H54 (cell line): Measurements from ENCODE around the gene PAMR1.

Source experiments
- DNase-seq: peaks from one replicate; pipeline ENCODE4 v3.0.0; 2011; ENCODE audit warnings: low spot score, mixed read lengths; ENCODE audit not compliant: insufficient read length
- FAIRE-seq: peaks from 3 replicates; lab custom pipeline; 2011; peaks lifted over from hg19 to GRCh38; lab: Jason Lieb, UNC
- POLR2A ChIP-seq: IDR thresholded peaks from 2 replicates; pipeline ENCODE4 v1.6.1; 2011; ENCODE audit warnings: low read depth, mild to moderate bottlenecking, low read length

Gene PAMR1

GRCh38 chr11:35403765-35404387, 121.5 kb downstream of the PAMR1 start:
- no peak for TF ChIP-seq POLR2A
- FAIRE-seq (no peak), DNase-seq (no peak)

- DNase-seq (no peak), FAIRE-seq (no peak)
- no peak for TF ChIP-seq POLR2A
Observed at GRCh38 chr11:35402751-35403660, 122.4 kb downstream of the PAMR1 start.

DNA sequence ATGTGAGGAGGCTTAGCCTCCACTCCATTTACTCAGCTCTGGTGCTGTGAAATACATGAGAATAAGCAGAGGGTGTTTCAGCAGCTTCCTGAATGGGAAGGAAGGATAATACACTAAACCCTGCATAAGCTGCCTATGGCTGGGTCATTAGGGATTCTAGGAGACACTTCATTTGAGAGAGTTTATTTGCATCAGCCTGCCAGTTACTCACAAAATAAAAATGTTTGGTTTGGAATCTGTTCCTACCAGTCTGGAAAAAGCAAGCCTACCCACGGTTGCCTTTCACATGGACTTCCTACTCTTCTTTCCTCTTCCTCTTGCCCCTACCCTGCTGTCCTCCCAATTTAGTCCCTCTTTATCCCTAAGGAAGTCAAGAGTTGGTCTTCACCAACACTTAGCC, 126.5 kb downstream of the PAMR1 start:
- DNase-seq (no peak), FAIRE-seq (no peak)
- TF ChIP-seq POLR2A, result no peak

- no peak for FAIRE-seq
- TF ChIP-seq POLR2A, result no peak
Observed at GRCh38 chr11:35394941-35395340, 130.5 kb downstream of the PAMR1 start.

GRCh38 chr11:35393098-35393497, 132.3 kb downstream of the PAMR1 start:
- TF ChIP-seq POLR2A, result no peak
- no peak for FAIRE-seq
- DNase-seq, result no peak

More at GRCh38 chr11:35394941-35395340, 130.5 kb downstream of the PAMR1 start:
- no peak for DNase-seq

DNA sequence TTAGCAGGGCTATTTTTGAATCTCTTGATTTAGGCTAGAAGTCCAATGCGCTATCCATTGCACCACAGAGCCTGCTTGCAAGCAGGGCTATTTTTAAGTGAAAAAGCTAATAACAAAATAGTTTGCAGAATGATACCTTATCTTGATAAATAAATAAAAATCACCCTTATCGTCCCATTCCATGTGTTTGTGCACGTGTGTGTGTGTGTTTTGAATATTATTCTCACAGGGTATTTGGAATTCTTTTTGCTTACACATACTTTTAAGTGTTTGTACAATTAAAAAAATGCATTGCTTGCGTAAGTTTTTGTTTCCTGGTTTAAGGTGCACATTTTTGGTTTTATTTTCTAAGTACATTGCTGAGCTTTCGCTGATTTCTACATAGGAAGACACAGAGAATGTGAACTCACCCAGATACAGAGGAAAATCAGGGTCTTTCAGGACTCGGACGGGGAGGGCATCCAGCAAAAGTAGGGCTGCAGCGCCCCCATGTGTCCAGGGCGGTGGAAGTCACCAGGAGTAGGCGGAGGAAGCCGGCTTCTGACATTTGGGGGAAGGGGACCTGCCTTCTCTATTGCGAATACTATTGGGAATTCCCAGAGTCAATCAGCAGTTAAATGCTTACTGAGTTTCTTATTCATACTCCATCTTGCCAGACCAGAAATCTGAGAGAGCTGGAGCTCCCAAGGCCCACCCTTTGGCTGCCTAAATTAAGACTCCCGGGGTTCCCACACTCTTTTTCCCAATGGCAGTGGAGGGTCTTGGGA, 133.3 kb downstream of the PAMR1 start:
- no peak for FAIRE-seq
- TF ChIP-seq POLR2A, result no peak
- DNase-seq, result peak; percentile 60

DNA sequence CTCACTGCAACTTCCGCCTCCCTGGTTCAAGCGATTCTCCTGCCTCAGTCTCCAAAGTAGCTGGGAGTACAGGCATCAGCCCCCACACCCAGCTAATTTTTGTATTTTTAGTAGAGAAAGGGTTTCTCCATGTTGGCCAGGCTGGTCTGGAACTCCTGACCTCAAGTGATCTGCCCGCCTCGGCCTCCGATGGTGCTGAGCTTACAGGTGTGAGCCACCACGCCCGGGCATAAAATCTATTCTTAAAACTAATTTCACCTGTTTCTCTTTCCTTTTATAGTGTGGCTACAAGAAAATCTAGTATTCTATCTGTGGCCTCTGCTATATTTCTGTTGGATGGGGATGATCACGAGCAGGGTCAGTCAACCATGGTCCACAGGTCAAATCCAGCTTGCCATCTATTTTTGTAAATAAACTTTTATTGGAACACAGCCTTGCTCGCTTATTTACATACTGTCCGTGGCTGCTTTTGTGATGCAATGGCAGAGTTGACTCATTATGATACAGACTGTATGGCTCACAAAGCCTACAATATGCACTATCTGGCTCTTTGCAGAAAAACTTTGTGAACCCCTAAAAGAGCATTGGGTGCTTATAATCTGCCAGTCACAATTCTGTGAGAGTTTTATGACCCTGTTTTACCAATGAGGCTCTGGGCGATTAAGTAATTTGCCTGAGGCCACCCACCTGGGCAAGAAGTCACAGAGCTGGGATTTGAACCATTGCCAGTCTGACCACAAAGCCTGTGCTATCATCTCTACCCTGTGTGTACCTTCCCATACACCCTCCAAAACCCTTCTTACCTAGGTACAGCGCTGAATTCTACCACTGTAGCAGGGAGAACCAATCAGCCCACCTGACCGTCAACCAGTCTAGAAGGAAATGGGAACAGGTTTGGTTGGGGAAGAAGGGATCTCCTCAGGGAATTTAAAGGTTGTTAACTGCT, 134.4 kb downstream of the PAMR1 start:
- FAIRE-seq (no peak), DNase-seq (no peak)
- no peak for TF ChIP-seq POLR2A

DNA sequence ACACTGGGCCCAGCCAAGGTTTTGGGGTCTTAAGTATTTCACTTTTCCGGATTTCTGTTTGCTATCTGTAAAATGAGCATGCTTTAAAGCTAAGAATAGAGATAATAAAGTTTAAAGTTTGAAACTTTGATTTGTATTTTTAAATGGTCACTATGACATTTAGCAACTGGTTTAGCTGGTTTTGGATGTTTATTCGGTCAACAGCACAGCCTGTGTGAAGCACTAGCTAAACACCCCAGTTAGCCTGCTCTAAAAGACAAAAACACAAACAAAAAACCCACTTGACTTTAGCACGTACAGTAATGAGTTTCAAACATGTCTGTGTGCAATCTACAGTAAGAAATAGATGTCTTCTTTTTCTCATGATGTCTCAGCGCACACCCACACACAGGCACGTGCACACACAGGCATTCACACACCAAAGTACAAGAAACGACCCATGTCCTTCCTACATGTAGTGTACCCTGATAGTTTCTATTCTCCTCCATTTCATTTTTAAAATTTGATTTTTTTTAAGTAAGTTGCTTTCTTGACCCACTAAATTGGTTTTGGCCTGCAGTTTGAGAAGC, 135.4 kb downstream of the PAMR1 start:
- FAIRE-seq (no peak), DNase-seq (no peak)
- no peak for TF ChIP-seq POLR2A

- FAIRE-seq (no peak), DNase-seq (no peak)
- no peak for TF ChIP-seq POLR2A
Observed at GRCh38 chr11:35389112-35389511, 136.3 kb downstream of the PAMR1 start.

DNA sequence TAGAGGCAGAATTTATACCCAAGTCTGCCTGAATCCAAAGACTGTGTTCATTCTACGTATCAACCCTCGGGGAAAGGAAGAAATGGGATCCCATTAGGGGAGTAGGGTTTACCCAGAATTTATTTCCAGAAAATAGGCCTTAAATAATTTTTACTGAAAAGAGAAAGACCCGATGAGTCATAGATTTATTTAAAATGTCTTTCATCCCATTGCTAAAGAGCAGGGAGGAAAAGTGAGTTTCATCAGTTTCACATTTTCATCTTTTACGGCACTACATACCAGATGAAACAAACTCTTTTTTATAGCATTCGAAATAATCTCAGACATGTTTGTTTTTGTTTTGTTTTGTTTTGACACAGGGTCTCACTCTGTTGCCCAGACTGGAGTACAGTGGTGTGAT, 137.4 kb downstream of the PAMR1 start:
- FAIRE-seq (no peak), DNase-seq (no peak)
- TF ChIP-seq POLR2A, result no peak

GRCh38 chr11:35387111-35387982, 138.1 kb downstream of the PAMR1 start:
- DNase-seq, result no peak
- no peak for FAIRE-seq
- no peak for TF ChIP-seq POLR2A

DNA sequence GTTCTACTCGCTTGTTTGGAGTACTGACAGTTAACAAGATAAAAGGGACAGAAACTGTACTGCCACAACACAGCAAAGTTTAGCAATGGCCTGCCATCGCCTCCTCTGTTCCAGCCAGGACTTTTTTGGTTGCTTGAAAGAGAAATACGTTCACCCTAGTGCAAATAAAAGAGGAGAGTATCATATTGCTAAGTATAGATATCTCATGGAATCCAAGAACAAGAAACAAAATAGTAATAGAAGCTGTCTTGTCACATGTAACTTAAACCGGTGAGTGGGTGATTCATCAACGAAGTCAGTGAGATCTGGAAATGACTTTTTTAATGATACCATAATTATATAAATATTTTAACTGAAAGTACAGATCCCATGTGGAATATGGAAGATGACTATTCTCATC, 141.5 kb downstream of the PAMR1 start:
- no peak for TF ChIP-seq POLR2A
- FAIRE-seq, result no peak
- no peak for DNase-seq
